Left renal pelvis (tissue), 4 donors: ENCODE results near the gene COL9A3. TPM values are rescaled to one million over a fixed set of nuclear protein-coding genes. Genes with fewer than 3 reads are reported as not detected.
"Not testable (repeated sequence)": the region's sequence is repeated elsewhere in the genome, so short reads cannot be mapped to it uniquely, and the experiment has no call there.

Experiments used
- DNase-seq, 4 donors: peaks; one replicate each; pipeline ENCODE4 v3.0.0-alpha.2; 2013; ENCODE audit warnings: low read depth in 4 of 4, low spot score in 3 of 4
- polyA plus RNA-seq, 4 donors: library from polyadenylated mRNA; unstranded; fragments of 120-200 nt; gene quantifications; one replicate each; pipeline ENCODE4 v1.2.1, GENCODE V29; 2013; ENCODE audit not compliant: insufficient read length in 4 of 4

The COL9A3 gene
- polyA plus RNA-seq, 4 donors = 17.5 to 51.8 (median 23.4) TPM

- DNase-seq = no peak
These were observed 15.5 kb downstream of the COL9A3 start for GRCh38 chr20:62832212-62832922.

GRCh38 chr20:62832951-62833391 is 16.1 kb downstream of the COL9A3 start:
- DNase-seq = no peak

- no peak for DNase-seq
These were observed 18.3 kb downstream of the COL9A3 start for GRCh38 chr20:62834967-62835730.

- DNase-seq = no peak
These were observed 19.3 kb downstream of the COL9A3 start for GRCh38 chr20:62835931-62836861.

- no peak for DNase-seq
These were observed 20.2 kb downstream of the COL9A3 start for GRCh38 chr20:62836967-62837490.

- DNase-seq = no peak
These were observed 20.9 kb downstream of the COL9A3 start for GRCh38 chr20:62837790-62838127.

- no peak for DNase-seq
These were observed 21.5 kb downstream of the COL9A3 start for GRCh38 chr20:62838128-62838891.

- DNase-seq = no peak
These were observed 22.4 kb downstream of the COL9A3 start for GRCh38 chr20:62839261-62839660.

GRCh38 chr20:62839816-62840215 is 23.0 kb downstream of the COL9A3 start:
- no peak for DNase-seq

- DNase-seq = no peak
These were observed 23.7 kb downstream of the COL9A3 start for GRCh38 chr20:62840244-62841197.

- DNase-seq = no peak
These were observed 24.9 kb downstream of the COL9A3 start for GRCh38 chr20:62841705-62842212.

GRCh38 chr20:62843656-62844055 is 26.8 kb downstream of the COL9A3 start:
- no peak for DNase-seq

GRCh38 chr20:62844182-62844581 is 27.3 kb downstream of the COL9A3 start:
- DNase-seq = no peak

- DNase-seq = no peak
These were observed 28.7 kb downstream of the COL9A3 start for GRCh38 chr20:62845416-62846160.

- no peak for DNase-seq
These were observed 29.5 kb downstream of the COL9A3 start for GRCh38 chr20:62846166-62846890.

- DNase-seq = not testable (repeated sequence)
These were observed 32.1 kb downstream of the COL9A3 start for GRCh38 chr20:62848917-62849316.

GRCh38 chr20:62849431-62849830 is 32.6 kb downstream of the COL9A3 start:
- no peak for DNase-seq
